Thoracic aorta (tissue), 2 donors: ENCODE results near the gene LIPM. TPM values are rescaled to one million over a fixed set of nuclear protein-coding genes. Genes with fewer than 3 reads are reported as not detected.

Experiments used
- ATAC-seq: fragments of 150-250 bp; one replicate; pipeline ENCODE4 v1.8.0; 2017; ENCODE audit warnings: low read depth; ENCODE audit not compliant: insufficient number of reproducible peaks, low FRiP score
- DNase-seq: peaks from one replicate; pipeline ENCODE4 v3.0.0-alpha.2; 2020; ENCODE audit warnings: low spot score
- H3K27ac ChIP-seq, 2 donors: fragments of 200-600 bp; sonication (generic); 1 replicate in 1 of 2; 2 replicates in 1 of 2; pipeline ENCODE4 v1.5.1; 2016; ENCODE audit warnings: mild to moderate bottlenecking in 2 of 2, moderate library complexity in 2 of 2
- H3K27me3 ChIP-seq: fragments of 200-600 bp; sonication (generic); replicated peaks from 2 replicates; pipeline ENCODE4 v1.6.0; 2016; ENCODE audit warnings: mild to moderate bottlenecking; ENCODE audit not compliant: insufficient read depth
- H3K36me3 ChIP-seq: fragments of 200-600 bp; sonication (generic); one replicate; pipeline ENCODE4 v1.5.1; 2016
- H3K4me1 ChIP-seq, 2 donors: fragments of 200-600 bp; sonication (generic); 1 replicate in 1 of 2; 2 replicates in 1 of 2; pipeline versions ENCODE4 v1.5.1 to v1.6.0; 2016; ENCODE audit warnings: low read depth in 2 of 2, mild to moderate bottlenecking in 1 of 2; ENCODE audit not compliant: control insufficient read depth in 1 of 2
- H3K4me3 ChIP-seq: fragments of 200-600 bp; sonication (generic); 2 replicates; pipeline ENCODE4 v1.5.1; 2016; ENCODE audit warnings: mild to moderate bottlenecking
- H3K9me3 ChIP-seq: fragments of 200-600 bp; sonication (generic); 2 replicates; pipeline ENCODE4 v1.5.1; 2016
- CTCF ChIP-seq: fragments of 200-600 bp; sonication (generic); IDR thresholded peaks from one replicate; pipeline ENCODE4 v1.5.1; 2019; ENCODE audit warnings: antibody characterized with exemption
- total RNA-seq, 2 donors: library from RNA; depleted of rRNA; stranded (reverse); fragments of >200 nt; gene quantifications; one replicate each; pipeline versions ENCODE4 v1.1.0 to v1.2.3, GENCODE V29; 2016

Gene LIPM
- total RNA-seq, 2 donors from 2014 or later: not detected

DNA sequence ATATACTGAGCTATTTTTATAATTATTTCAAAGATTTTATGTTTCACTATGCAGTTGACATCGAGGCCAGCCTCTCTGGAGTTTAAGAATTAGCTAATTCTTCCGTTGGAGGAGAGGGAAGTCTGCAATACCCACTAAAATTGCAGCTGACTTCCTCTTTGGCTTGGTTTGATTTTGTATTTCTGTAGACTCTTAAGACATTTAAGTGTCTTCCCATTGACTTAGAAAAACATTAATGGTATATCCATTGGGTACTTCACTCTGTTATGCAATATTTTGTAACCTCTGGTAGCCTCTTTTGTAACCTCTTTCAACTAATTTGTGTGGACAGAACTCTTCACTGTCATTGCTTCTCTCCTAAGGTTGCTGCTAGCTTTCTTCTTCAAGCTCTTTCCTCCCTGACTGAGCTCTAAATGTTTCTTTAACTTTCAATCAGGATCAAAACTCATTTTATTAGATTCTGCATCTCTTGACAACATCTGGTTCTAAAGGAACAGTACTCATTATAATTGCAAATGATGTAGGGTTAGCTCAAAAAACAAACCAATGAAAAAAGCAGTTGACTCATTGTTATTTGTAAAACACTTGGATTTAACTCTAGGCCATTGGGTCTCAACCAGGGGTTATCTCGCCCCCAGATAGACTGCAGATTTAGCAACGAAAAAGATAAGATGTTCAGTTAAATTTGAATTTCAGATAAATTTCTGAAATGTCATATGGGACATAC, 50.8 kb downstream of the LIPM start:
- H3K27me3 ChIP-seq: no peaks in the 10 kb centered on the region
- no peak for ATAC-seq

GRCh38 chr10:88854684-88855083, 52.2 kb downstream of the LIPM start:
- Histone ChIP-seq H3K27ac (no peak overlapping the region), H3K36me3 (no peaks in the 10 kb centered on the region), H3K4me1 (no peaks in the 10 kb centered on the region), H3K9me3 (no peaks in the 10 kb centered on the region), H3K27me3 (no peaks in the 10 kb centered on the region), H3K4me3 (no peak overlapping the region)
- DNase-seq: no peak
- TF ChIP-seq CTCF: no peak
- no peak for ATAC-seq

More for the DNA sequence above, 50.8 kb downstream of the LIPM start:
- no peaks in the 10 kb centered on the region for H3K36me3 ChIP-seq
- no peaks in the 10 kb centered on the region for H3K4me1 ChIP-seq
- no peak overlapping the region for H3K27ac ChIP-seq
- no peaks in the 10 kb centered on the region for H3K9me3 ChIP-seq
- TF ChIP-seq CTCF: no peak
- no peak overlapping the region for H3K4me3 ChIP-seq
- no peak for DNase-seq

- Histone ChIP-seq H3K36me3 (no peaks in the 10 kb centered on the region), H3K27ac (no peak overlapping the region), H3K4me3 (no peak overlapping the region), H3K4me1 (no peaks in the 10 kb centered on the region), H3K27me3 (no peaks in the 10 kb centered on the region), H3K9me3 (no peaks in the 10 kb centered on the region)
- no peak for DNase-seq
- TF ChIP-seq CTCF: no peak
- ATAC-seq: no peak
Observed at GRCh38 chr10:88857831-88858230, 55.3 kb downstream of the LIPM start.

GRCh38 chr10:88858491-88858890, 56.0 kb downstream of the LIPM start:
- H3K27ac ChIP-seq: no peak overlapping the region
- H3K4me3 ChIP-seq: no peak overlapping the region
- H3K9me3 ChIP-seq: no peaks in the 10 kb centered on the region
- H3K36me3 ChIP-seq: no peaks in the 10 kb centered on the region
- DNase-seq (no peak), ATAC-seq (no peak)
- TF ChIP-seq CTCF: no peak
- H3K4me1 ChIP-seq: no peaks in the 10 kb centered on the region
- no peaks in the 10 kb centered on the region for H3K27me3 ChIP-seq

GRCh38 chr10:88861036-88861435, 58.5 kb downstream of the LIPM start:
- ATAC-seq (no peak), DNase-seq (no peak)
- no peak overlapping the region for H3K27ac ChIP-seq
- TF ChIP-seq CTCF: no peak
- no peaks in the 10 kb centered on the region for H3K27me3 ChIP-seq
- H3K9me3 ChIP-seq: no peaks in the 10 kb centered on the region
- H3K36me3 ChIP-seq: no peaks in the 10 kb centered on the region
- H3K4me1 ChIP-seq: no peaks in the 10 kb centered on the region
- H3K4me3 ChIP-seq: no peak overlapping the region
